Rectal smooth muscle tissue (tissue), 1 donor: ENCODE results near the gene RYK.

ENCODE experiments used
- H3K27ac ChIP-seq: one replicate; pipeline ENCODE4 v1.7.0; 2013; ENCODE audit warnings: low read depth, low read length, inconsistent platforms
- H3K27me3 ChIP-seq: one replicate; pipeline ENCODE4 v1.7.0; 2013; ENCODE audit warnings: low read length; ENCODE audit not compliant: control insufficient read depth, insufficient read depth
- H3K36me3 ChIP-seq: one replicate; pipeline ENCODE4 v1.7.0; 2013; ENCODE audit warnings: low read length; ENCODE audit not compliant: control insufficient read depth, insufficient read depth
- H3K4me1 ChIP-seq: one replicate; pipeline ENCODE4 v1.7.0; 2013; ENCODE audit warnings: low read length; ENCODE audit not compliant: control insufficient read depth, insufficient read depth
- H3K4me3 ChIP-seq: one replicate; pipeline ENCODE4 v1.7.0; 2013; ENCODE audit warnings: low read length
- H3K9ac ChIP-seq: one replicate; pipeline ENCODE4 v1.7.0; 2013; ENCODE audit warnings: low read length

RYK gene

DNA sequence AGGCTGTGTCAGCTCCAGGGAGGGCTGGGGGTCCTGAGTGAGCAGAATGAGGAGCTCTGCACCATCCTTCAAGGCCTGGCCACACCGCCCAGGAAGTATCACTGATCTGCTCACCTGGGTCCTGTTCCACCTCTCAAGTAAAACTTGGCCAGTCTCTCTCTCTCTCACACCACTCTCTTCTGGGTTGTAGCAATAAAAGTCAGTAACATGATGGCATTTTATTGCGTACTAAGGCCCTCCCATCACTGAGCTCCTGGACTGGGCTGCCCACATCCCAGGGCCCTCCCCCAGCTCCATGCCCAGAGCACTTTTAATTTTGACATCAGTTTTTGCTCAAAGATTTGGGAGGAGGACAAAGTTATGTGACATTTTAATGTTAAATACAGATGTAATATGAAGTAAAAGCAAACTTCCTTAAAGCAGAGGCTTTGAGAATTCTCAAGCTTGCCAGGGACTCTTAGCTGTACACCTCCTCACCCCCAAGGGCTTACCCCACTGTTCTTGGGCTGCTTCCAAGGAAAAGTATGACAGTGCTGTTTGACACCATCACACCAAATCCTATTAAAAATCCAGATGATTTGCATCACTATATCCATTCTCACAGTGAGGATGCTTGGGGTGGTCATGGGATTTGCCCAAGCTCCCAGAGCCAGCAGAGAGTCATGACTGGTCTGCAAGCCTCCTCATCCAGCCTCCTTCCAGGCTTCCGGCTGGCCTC, 115.8 kb downstream of the RYK start:
- H3K9ac ChIP-seq = no peak overlapping the region
- no peak overlapping the region for H3K4me3 ChIP-seq
- H3K36me3 ChIP-seq = no peaks in the 10 kb centered on the region
- no peak overlapping the region for H3K27ac ChIP-seq
- H3K4me1 ChIP-seq = no peaks in the 10 kb centered on the region
- H3K27me3 ChIP-seq = no peaks in the 10 kb centered on the region

DNA sequence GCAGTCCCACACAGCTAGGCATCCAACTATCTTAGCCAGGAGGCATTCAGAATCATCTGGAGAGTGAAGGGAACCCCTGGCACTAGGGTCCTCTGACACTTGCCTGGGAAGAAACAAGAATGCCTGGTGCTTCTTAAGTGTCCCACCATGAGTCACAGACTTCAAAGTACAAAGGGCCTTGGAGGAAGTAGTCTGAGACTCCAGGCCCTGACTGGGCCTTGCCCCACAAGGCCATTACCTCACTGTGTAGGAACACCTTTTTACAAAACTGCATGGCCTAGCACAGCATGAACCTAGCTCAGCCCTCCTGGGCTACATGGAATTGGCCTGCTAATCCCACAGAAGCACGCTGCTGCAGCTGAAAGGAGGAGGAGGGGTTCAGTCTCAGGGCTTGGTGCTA, 116.4 kb downstream of the RYK start:
- H3K36me3 ChIP-seq = no peaks in the 10 kb centered on the region
- no peaks in the 10 kb centered on the region for H3K4me1 ChIP-seq
- no peak overlapping the region for H3K4me3 ChIP-seq
- H3K27me3 ChIP-seq = no peaks in the 10 kb centered on the region
- no peak overlapping the region for H3K27ac ChIP-seq
- H3K9ac ChIP-seq = no peak overlapping the region

DNA sequence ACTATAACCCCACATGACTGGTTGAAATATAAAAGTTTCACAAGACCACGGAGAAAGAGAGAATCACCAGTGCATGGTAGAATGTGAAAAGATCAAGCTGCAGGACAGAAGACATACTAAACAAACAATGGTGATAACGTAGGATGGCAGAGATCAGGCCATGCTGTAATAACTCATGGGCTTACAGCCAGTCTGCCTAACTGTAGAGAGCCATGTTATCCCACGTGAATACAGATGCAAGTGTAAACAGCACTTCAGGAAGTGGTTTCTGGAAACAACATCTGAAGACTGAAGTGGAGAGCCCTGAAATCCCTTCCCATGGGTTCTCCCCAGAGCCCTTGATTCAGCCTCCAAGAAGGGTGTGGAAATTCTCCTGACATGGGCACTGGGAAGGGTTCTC, 117.7 kb downstream of the RYK start:
- Histone ChIP-seq H3K27me3 (no peaks in the 10 kb centered on the region), H3K27ac (no peak overlapping the region), H3K4me3 (no peak overlapping the region), H3K4me1 (no peaks in the 10 kb centered on the region), H3K9ac (no peak overlapping the region), H3K36me3 (no peaks in the 10 kb centered on the region)

DNA sequence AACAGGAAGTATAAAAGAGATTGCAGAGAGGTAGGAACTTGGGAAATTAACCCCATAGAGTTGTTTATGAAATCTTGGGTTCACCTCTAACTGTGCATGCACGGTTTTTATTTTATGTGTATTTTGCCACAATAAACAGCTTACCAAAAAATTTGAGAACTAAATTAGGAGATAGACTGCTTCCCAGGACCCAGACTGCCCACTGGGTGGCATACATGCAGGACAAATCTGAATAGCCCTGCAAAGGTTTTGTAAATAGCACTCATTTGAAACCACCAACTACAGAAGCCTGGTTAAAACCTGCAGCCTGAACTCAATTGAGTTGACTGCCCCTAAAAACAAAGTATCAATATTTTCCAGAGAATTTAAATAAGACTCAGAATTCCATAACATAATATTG, 124.5 kb downstream of the RYK start:
- H3K4me1 ChIP-seq = no peaks in the 10 kb centered on the region
- H3K36me3 ChIP-seq = no peaks in the 10 kb centered on the region
- no peaks in the 10 kb centered on the region for H3K27me3 ChIP-seq
- no peak overlapping the region for H3K27ac ChIP-seq
- no peak overlapping the region for H3K9ac ChIP-seq
- H3K4me3 ChIP-seq = no peak overlapping the region

DNA sequence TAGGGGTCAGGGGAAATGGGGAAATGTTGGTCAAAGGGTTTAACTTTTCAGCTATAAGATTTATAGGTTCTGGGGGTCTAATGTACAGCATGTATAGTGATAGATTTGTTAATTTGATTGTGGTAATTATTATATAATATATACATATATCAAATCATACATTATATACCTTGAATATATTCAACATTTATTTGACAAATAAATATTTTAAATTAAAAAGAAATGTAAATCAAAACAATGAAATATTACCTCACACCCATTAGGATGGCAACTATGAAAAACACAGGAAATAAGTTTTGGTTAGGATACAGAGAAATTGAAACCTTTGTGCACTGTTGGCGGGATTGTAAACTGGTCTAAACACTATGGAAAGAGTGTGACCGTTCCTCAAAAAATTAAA, 135.9 kb downstream of the RYK start:
- H3K4me1 ChIP-seq = no peaks in the 10 kb centered on the region
- no peak overlapping the region for H3K27ac ChIP-seq
- no peak overlapping the region for H3K9ac ChIP-seq
- no peaks in the 10 kb centered on the region for H3K36me3 ChIP-seq
- no peaks in the 10 kb centered on the region for H3K27me3 ChIP-seq
- no peak overlapping the region for H3K4me3 ChIP-seq

DNA sequence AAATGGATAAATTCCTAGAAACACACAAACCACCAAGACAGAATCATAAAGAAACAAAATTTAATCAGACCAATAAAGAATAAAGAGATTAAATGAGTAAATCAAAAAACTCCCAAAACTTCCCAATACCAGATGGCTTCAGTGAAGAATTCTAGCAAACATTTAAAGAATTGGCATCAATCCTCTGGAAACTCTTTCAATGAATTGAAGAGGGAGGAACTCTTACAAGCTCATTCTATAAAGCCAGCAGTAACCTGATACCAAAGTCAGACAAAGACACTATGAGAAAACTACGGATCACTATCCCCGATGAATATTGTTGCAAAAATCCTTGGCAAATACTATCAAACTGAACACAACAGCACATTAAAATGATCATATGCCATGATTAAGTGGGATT, 139.0 kb downstream of the RYK start:
- H3K9ac ChIP-seq = no peak overlapping the region
- H3K27ac ChIP-seq = no peak overlapping the region
- H3K27me3 ChIP-seq = no peaks in the 10 kb centered on the region
- H3K4me1 ChIP-seq = no peaks in the 10 kb centered on the region
- no peaks in the 10 kb centered on the region for H3K36me3 ChIP-seq
- H3K4me3 ChIP-seq = no peak overlapping the region

DNA sequence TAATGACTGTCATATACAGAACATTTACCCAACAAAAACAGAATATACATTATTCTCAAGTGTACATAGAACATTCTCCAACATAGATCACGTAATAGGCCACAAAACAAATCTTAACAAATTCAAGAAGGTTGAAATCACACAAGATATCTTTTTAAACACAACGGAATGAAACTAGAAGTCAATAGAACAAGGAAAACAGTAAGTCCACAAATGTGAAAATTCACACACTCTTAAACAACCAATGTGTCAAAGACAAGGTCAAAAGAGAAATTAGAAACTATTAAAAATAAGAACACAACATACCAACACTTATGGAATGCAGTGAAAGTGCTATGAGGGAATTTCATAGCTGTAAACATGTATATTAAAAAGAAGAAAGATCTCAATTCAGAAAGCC, 139.7 kb downstream of the RYK start:
- H3K4me3 ChIP-seq = no peak overlapping the region
- H3K27ac ChIP-seq = no peak overlapping the region
- no peak overlapping the region for H3K9ac ChIP-seq
- no peaks in the 10 kb centered on the region for H3K36me3 ChIP-seq
- H3K27me3 ChIP-seq = no peaks in the 10 kb centered on the region
- no peaks in the 10 kb centered on the region for H3K4me1 ChIP-seq
